Astrocyte (in vitro differentiated cells and primary cell): ENCODE measurements around the gene CRYM. TPM values are rescaled to one million over a fixed set of nuclear protein-coding genes. Genes with fewer than 3 reads are reported as not detected.
"Not testable (repeated sequence)": the region's sequence is repeated elsewhere in the genome, so short reads cannot be mapped to it uniquely, and the experiment has no call there.

Source experiments
- DNase-seq: peaks from one replicate; pipeline ENCODE4 v3.0.0-alpha.2; 2010; ENCODE audit warnings: low read depth
- FAIRE-seq: peaks from 2 replicates; lab custom pipeline; 2011; peaks lifted over from hg19 to GRCh38; lab: Jason Lieb, UNC
- H2AFZ ChIP-seq: 2 replicates; pipeline ENCODE4 v1.6.0; 2012; ENCODE audit warnings: low read depth, low read length, inconsistent platforms
- H3K27ac ChIP-seq: 2 replicates; pipeline ENCODE4 v1.5.1; 2011; ENCODE audit warnings: low read depth, low read length, inconsistent platforms
- H3K27me3 ChIP-seq: 2 replicates; pipeline ENCODE4 v1.6.0; 2011; ENCODE audit warnings: low read length, inconsistent platforms; ENCODE audit not compliant: insufficient read depth
- H3K36me3 ChIP-seq: 2 replicates; pipeline ENCODE4 v1.5.1; 2011; ENCODE audit warnings: low read length, inconsistent platforms; ENCODE audit not compliant: insufficient read depth
- H3K4me1 ChIP-seq: 2 replicates; pipeline ENCODE4 v1.5.1; 2011; ENCODE audit warnings: low read length, inconsistent platforms; ENCODE audit not compliant: insufficient read depth
- H3K4me2 ChIP-seq: 2 replicates; pipeline ENCODE4 v1.6.0; 2012; ENCODE audit warnings: low read length, inconsistent platforms
- H3K4me3 ChIP-seq: 2 replicates; pipeline ENCODE4 v1.5.1; 2011; ENCODE audit warnings: low read depth, mild to moderate bottlenecking, low read length, inconsistent platforms; ENCODE audit not compliant: insufficient read depth
- H3K79me2 ChIP-seq: 2 replicates; pipeline ENCODE4 v1.6.0; 2012; ENCODE audit warnings: mild to moderate bottlenecking, low read length, inconsistent platforms; ENCODE audit not compliant: insufficient read depth
- H3K9ac ChIP-seq: 2 replicates; pipeline ENCODE4 v1.6.0; 2012; ENCODE audit warnings: mild to moderate bottlenecking, low read length, inconsistent platforms
- H3K9me3 ChIP-seq: 2 replicates; pipeline ENCODE4 v1.5.1; 2012; ENCODE audit warnings: low read depth, mild to moderate bottlenecking, low read length, inconsistent platforms; ENCODE audit not compliant: insufficient read depth
- H4K20me1 ChIP-seq: 2 replicates; pipeline ENCODE4 v1.6.0; 2012; ENCODE audit warnings: low read length, inconsistent platforms; ENCODE audit not compliant: insufficient read depth
- H3K27ac Mint-ChIP-seq: one replicate; pipeline ENCODE4 v1.8.0; 2021; ENCODE audit warnings: mild to moderate bottlenecking, mixed read lengths; ENCODE audit not compliant: unreplicated experiment
- H3K27me3 Mint-ChIP-seq: one replicate; pipeline ENCODE4 v1.8.0; 2021; ENCODE audit warnings: low read depth, mixed read lengths; ENCODE audit not compliant: unreplicated experiment
- H3K36me3 Mint-ChIP-seq: one replicate; pipeline ENCODE4 v1.8.0; 2021; ENCODE audit warnings: low read depth, mixed read lengths; ENCODE audit not compliant: unreplicated experiment
- H3K4me1 Mint-ChIP-seq: one replicate; pipeline ENCODE4 v1.8.0; 2021; ENCODE audit warnings: low read depth, mixed read lengths; ENCODE audit not compliant: unreplicated experiment
- H3K4me3 Mint-ChIP-seq: one replicate; pipeline ENCODE4 v1.8.0; 2021; ENCODE audit warnings: mild to moderate bottlenecking, moderate library complexity, mixed read lengths; ENCODE audit not compliant: unreplicated experiment
- H3K9me3 Mint-ChIP-seq: one replicate; pipeline ENCODE4 v1.8.0; 2021; ENCODE audit warnings: mild to moderate bottlenecking, mixed read lengths; ENCODE audit not compliant: unreplicated experiment
- EZH2 ChIP-seq: IDR thresholded peaks from 2 replicates; pipeline ENCODE4 v1.6.1; 2012; ENCODE audit warnings: mild to moderate bottlenecking, low read length, inconsistent platforms; ENCODE audit not compliant: insufficient read depth
- total RNA-seq: library from RNA; stranded (reverse); gene quantifications from 2 replicates; pipeline ENCODE4 v1.2.1, GENCODE V29; 2021
- TF ChIP-seq, protein P1 (sequence below): IDR thresholded peaks from 2 replicates; pipeline ENCODE4 v1.5.1; 2011; ENCODE audit warnings: low read depth, mild to moderate bottlenecking, inconsistent platforms, low read length, moderate library complexity; ENCODE audit not compliant: insufficient read depth

Gene CRYM
- total RNA-seq, 1 donor from 2014 or later: 0.50 TPM

- Mint-ChIP-seq H3K36me3 (peaks cover 7% of the 10 kb centered on the region), H3K27me3 (no peaks in the 10 kb centered on the region), H3K4me3 (no peak overlapping the region), H3K27ac (no peak overlapping the region), H3K9me3 (peaks cover 9% of the 10 kb centered on the region), H3K4me1 (no peaks in the 10 kb centered on the region)
- H3K27me3 ChIP-seq: no peaks in the 10 kb centered on the region
- no peaks in the 10 kb centered on the region for H3K79me2 ChIP-seq
- H3K9ac ChIP-seq: no peak overlapping the region
- DNase-seq (no peak), FAIRE-seq (no peak)
- TF ChIP-seq EZH2: no peak
- TF ChIP-seq, protein P1, sequence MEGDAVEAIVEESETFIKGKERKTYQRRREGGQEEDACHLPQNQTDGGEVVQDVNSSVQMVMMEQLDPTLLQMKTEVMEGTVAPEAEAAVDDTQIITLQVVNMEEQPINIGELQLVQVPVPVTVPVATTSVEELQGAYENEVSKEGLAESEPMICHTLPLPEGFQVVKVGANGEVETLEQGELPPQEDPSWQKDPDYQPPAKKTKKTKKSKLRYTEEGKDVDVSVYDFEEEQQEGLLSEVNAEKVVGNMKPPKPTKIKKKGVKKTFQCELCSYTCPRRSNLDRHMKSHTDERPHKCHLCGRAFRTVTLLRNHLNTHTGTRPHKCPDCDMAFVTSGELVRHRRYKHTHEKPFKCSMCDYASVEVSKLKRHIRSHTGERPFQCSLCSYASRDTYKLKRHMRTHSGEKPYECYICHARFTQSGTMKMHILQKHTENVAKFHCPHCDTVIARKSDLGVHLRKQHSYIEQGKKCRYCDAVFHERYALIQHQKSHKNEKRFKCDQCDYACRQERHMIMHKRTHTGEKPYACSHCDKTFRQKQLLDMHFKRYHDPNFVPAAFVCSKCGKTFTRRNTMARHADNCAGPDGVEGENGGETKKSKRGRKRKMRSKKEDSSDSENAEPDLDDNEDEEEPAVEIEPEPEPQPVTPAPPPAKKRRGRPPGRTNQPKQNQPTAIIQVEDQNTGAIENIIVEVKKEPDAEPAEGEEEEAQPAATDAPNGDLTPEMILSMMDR: no peak
- H3K4me2 ChIP-seq: no peak overlapping the region
- no peaks in the 10 kb centered on the region for H4K20me1 ChIP-seq
- no peaks in the 10 kb centered on the region for H3K36me3 ChIP-seq
- H3K27ac ChIP-seq: no peak overlapping the region
- no peaks in the 10 kb centered on the region for H3K9me3 ChIP-seq
- no peak overlapping the region for H3K4me3 ChIP-seq
- no peak overlapping the region for H2AFZ ChIP-seq
- no peaks in the 10 kb centered on the region for H3K4me1 ChIP-seq
Observed at GRCh38 chr16:21324267-21324666, 46.2 kb upstream of the CRYM start.

DNA sequence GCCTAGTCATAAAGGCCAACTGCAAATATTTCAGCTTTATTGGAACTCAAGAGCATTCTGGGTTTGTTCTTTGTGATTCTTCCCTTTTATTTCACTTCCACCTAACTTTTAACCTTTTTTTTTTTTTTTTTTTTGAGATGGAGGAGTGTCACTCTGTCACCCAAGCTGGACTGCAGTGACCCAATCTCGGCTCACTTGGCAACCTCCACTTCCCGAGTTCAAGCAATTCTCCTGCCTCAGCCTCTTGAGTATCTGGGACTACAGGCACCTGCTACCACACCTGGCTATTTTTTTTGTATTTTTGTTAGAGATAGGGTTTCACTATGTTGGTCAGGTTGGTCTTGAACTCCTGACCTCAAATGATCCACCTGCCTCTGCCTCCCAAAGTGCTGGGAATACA lies 44.2 kb upstream of the CRYM start:
- H2AFZ ChIP-seq, H3K79me2 ChIP-seq, H3K4me1 ChIP-seq, H3K4me2 ChIP-seq, H3K27me3 Mint-ChIP-seq, H3K27ac ChIP-seq, FAIRE-seq, DNase-seq, H3K9ac ChIP-seq, H3K27ac Mint-ChIP-seq, H3K36me3 ChIP-seq, H4K20me1 ChIP-seq, H3K9me3 Mint-ChIP-seq, H3K4me3 ChIP-seq, H3K4me3 Mint-ChIP-seq, H3K27me3 ChIP-seq, H3K36me3 Mint-ChIP-seq, H3K9me3 ChIP-seq, H3K4me1 Mint-ChIP-seq: not testable (repeated sequence)

DNA sequence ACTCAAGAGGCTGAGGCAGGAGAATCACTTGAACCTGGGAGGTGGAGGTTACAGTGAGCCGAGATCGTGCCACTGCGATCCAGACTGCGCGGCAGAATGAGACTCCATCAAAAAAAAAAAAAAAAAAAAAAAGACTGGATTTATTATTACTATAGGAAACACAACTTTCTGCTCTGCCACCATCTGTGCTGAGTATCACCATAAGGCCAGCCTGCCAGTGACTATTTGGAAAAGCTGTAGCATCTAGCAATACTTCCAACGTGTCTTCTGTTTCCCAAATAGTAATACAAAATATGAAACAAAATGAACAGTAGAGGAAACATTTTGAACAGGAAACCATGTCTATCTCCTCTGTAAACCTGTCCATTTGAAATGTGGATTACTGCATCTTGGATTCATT lies 43.6 kb upstream of the CRYM start:
- H3K27ac ChIP-seq: no peak overlapping the region
- no peak overlapping the region for H2AFZ ChIP-seq
- no peaks in the 10 kb centered on the region for H3K27me3 ChIP-seq
- DNase-seq (no peak), FAIRE-seq (no peak)
- no peak for TF ChIP-seq EZH2
- TF ChIP-seq, protein P1: no peak
- Mint-ChIP-seq H3K27ac (no peak overlapping the region), H3K9me3 (peaks cover 5% of the 10 kb centered on the region), H3K27me3 (no peaks in the 10 kb centered on the region), H3K4me3 (no peak overlapping the region), H3K36me3 (peaks cover 5% of the 10 kb centered on the region), H3K4me1 (no peaks in the 10 kb centered on the region)
- H3K4me1 ChIP-seq: no peaks in the 10 kb centered on the region
- H3K9ac ChIP-seq: no peak overlapping the region
- H3K4me2 ChIP-seq: no peak overlapping the region
- H3K9me3 ChIP-seq: no peaks in the 10 kb centered on the region
- no peaks in the 10 kb centered on the region for H3K36me3 ChIP-seq
- H3K79me2 ChIP-seq: no peaks in the 10 kb centered on the region
- H3K4me3 ChIP-seq: no peak overlapping the region
- no peaks in the 10 kb centered on the region for H4K20me1 ChIP-seq
